ENCODE measurements around the gene SLC25A34. TPM values are rescaled to one million over a fixed set of nuclear protein-coding genes. Genes with fewer than 3 reads are reported as not detected.

SLC25A34 gene
- polyA plus RNA-seq, 1 of the 3 experiments (the other 2 are of a cell fraction) = 1.4 TPM

- ChIA-PET CTCF (interaction anchor here (0.7 to 4.9 kb wide), 4 partner anchors 31 to 258 kb away, joined by 3 to 18 read pairs (median 4); no protein-coding TSS in a partner anchor), POLR2A (interaction anchor here (0.7 kb wide), 1 partner anchor 609 kb away, joined by 3 read pairs; no protein-coding TSS in a partner anchor)
- 18% methylated on average over 11 of the region's 12 CpGs for WGBS (ENCODE audit: low lambda C conversion rate)
- peaks cover 68% of the 10 kb centered on the region for H3K79me2 ChIP-seq (ENCODE audit: insufficient read depth)
- H3F3A ChIP-seq (replicated peaks; ENCODE audit: insufficient read depth) = peaks cover 39% of the 10 kb centered on the region
- H3K27ac ChIP-seq (ENCODE audit: low read depth in 2 of 2, low read length in 1 of 2) = peak overlapping the region; percentile 70 to 84
- H3K4me1 ChIP-seq (ENCODE audit: control insufficient read depth in 1 of 2, insufficient read depth in 2 of 2, low read depth in 1 of 2, low read length in 1 of 2) = peaks cover 28 to 44% of the 10 kb centered on the region in 2 experiments
- H4K20me1 ChIP-seq (ENCODE audit: insufficient read depth) = peaks cover 34% of the 10 kb centered on the region
- DNase-seq = peak; percentile 82
- no peak overlapping the region for H2AFZ ChIP-seq (ENCODE audit: low read depth)
- H3K4me2 ChIP-seq = peak overlapping the region; percentile 88
- no peaks in the 10 kb centered on the region for H3K9me3 ChIP-seq
- TF ChIP-seq REST (IDR thresholded peaks at IDR 0.05; ENCODE audit: low read depth, low read length) (peak; percentile 22; the same call in 1 of the 2 replicates), NFIC (IDR thresholded peaks at IDR 0.05; ENCODE audit: borderline replicate concordance) (peak; percentile 33), TCF12 (IDR thresholded peaks at IDR 0.05) (peak; percentile 53; the same call in 1 of the 2 replicates), PBX3 (IDR thresholded peaks at IDR 0.05) (0 out of 2 replicates have a peak, but pooled peaks have one; percentile 12), SIN3A (IDR thresholded peaks at IDR 0.05; ENCODE audit: borderline replicate concordance, low read depth, low read length) (peak; percentile 50; the same call in 1 of the 2 replicates), JUND (IDR thresholded peaks at IDR 0.05) (0 out of 2 replicates have a peak, but pooled peaks have one; percentile 12), RAD21 (IDR thresholded peaks at IDR 0.05; ENCODE audit: low read length) (peak; percentile 34; the same call in 1 of the 2 replicates), RXRA (IDR thresholded peaks at IDR 0.05; ENCODE audit: borderline replicate concordance, low read depth) (no peak), EP300 (IDR thresholded peaks at IDR 0.05; ENCODE audit: borderline replicate concordance in 1 of 2, low read depth in 1 of 2, low read length in 1 of 2) (peak in 1 of 2 experiments; percentile 22; a peak in 1 of 4 replicates), MEF2A (IDR thresholded peaks at IDR 0.05; ENCODE audit: borderline replicate concordance, low read depth) (no peak), MAX (IDR thresholded peaks at IDR 0.05; ENCODE audit: low read depth) (no peak), GATA2 (CRISPR knock-in tag; IDR thresholded peaks at IDR 0.05) (peak; percentile 69), IRF3 (IDR thresholded peaks at IDR 0.05; ENCODE audit: low read depth, low read length) (no peak), USF2 (IDR thresholded peaks at IDR 0.05; ENCODE audit: borderline replicate concordance, low read depth, low read length) (no peak), RCOR1 (IDR thresholded peaks at IDR 0.05; ENCODE audit: low read length) (0 out of 2 replicates have a peak, but pooled peaks have one; percentile 12)
- no peaks in the 10 kb centered on the region for H3K9me2 ChIP-seq
- H3K27me3 ChIP-seq (ENCODE audit: insufficient read depth) = no peaks in the 10 kb centered on the region
- H3K9ac ChIP-seq = peak overlapping the region; percentile 97
- H3K4me3 ChIP-seq (ENCODE audit: low read depth in 2 of 2, low read length in 1 of 2) = peak overlapping the region; percentile 40 to 82
- peaks cover 4 to 8% of the 10 kb centered on the region in 2 experiments for H3K36me3 ChIP-seq (replicated peaks in 1 of 2; ENCODE audit: control insufficient read depth in 1 of 2, insufficient read depth in 2 of 2, low read length in 1 of 2)
Measured at GRCh38 chr1:15760520-15761211, 24.6 kb downstream of the SLC25A34 start.

Data from SK-N-SH (cell line).